NCI-H1092 (cell line): ENCODE results near the gene KRTAP5-9.
"Not testable (repeated sequence)": the region's sequence is repeated elsewhere in the genome, so short reads cannot be mapped to it uniquely, and the experiment has no call there.

Source experiments
- DNase-seq: peaks from one replicate; lab custom pipeline; 2025; lab: John Stamatoyannopoulos, UW

The KRTAP5-9 gene

GRCh38 chr11:71588314-71588713, 40.1 kb downstream of the KRTAP5-9 start:
- not testable (repeated sequence) for DNase-seq

GRCh38 chr11:71588822-71589545, 40.8 kb downstream of the KRTAP5-9 start:
- DNase-seq, result not testable (repeated sequence)

- not testable (repeated sequence) for DNase-seq
Measured at GRCh38 chr11:71589546-71589920, 41.3 kb downstream of the KRTAP5-9 start.
